LNCaP clone FGC (cell line): Measurements from ENCODE around the gene ATP6AP1.

Source experiments
- DNase-seq: peaks from one replicate; pipeline ENCODE4 v3.0.0-alpha.2; 2011; ENCODE audit warnings: low read depth
- H3K4me3 ChIP-seq: 2 replicates; pipeline ENCODE4 v1.5.1; 2011; ENCODE audit warnings: mild to moderate bottlenecking, low read depth, low read length, control low read depth
- TF ChIP-seq, protein P1 (sequence below): IDR thresholded peaks from 2 replicates; pipeline ENCODE4 v1.5.1; 2012; ENCODE audit warnings: mild to moderate bottlenecking; ENCODE audit not compliant: control insufficient read depth, insufficient read depth; ENCODE audit errors: extremely low read depth

The ATP6AP1 gene

GRCh38 chrX:154411981-154412340, 16.5 kb upstream of the ATP6AP1 start:
- TF ChIP-seq, protein P1, sequence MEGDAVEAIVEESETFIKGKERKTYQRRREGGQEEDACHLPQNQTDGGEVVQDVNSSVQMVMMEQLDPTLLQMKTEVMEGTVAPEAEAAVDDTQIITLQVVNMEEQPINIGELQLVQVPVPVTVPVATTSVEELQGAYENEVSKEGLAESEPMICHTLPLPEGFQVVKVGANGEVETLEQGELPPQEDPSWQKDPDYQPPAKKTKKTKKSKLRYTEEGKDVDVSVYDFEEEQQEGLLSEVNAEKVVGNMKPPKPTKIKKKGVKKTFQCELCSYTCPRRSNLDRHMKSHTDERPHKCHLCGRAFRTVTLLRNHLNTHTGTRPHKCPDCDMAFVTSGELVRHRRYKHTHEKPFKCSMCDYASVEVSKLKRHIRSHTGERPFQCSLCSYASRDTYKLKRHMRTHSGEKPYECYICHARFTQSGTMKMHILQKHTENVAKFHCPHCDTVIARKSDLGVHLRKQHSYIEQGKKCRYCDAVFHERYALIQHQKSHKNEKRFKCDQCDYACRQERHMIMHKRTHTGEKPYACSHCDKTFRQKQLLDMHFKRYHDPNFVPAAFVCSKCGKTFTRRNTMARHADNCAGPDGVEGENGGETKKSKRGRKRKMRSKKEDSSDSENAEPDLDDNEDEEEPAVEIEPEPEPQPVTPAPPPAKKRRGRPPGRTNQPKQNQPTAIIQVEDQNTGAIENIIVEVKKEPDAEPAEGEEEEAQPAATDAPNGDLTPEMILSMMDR = no peak
- peak overlapping the region; percentile 74 for H3K4me3 ChIP-seq
- DNase-seq = no peak

- TF ChIP-seq, protein P1 = no peak
- peak overlapping the region; percentile 74 for H3K4me3 ChIP-seq
- DNase-seq = no peak
These were observed 16.0 kb upstream of the ATP6AP1 start for GRCh38 chrX:154412468-154412867.

DNA sequence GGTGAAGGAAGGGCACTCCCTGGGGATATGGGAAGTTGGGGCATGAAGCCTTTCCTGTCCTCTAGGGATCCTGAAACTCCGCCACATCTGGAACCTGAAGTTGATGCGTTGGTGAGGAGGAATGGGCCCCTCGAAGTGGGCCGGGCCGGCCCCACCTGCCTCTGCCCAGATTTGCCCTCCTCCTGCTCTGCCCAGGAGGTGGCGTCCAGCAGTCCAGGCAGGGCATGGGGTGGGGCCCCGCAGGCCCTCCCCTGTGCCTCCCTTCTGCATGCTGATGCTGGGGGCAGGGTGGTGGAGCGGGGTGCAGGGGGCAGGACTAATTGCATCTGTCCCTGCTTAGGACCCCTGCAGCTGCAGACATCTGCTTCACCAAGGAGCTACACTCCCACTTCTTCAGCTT, 15.3 kb upstream of the ATP6AP1 start:
- H3K4me3 ChIP-seq = no peak overlapping the region

DNA sequence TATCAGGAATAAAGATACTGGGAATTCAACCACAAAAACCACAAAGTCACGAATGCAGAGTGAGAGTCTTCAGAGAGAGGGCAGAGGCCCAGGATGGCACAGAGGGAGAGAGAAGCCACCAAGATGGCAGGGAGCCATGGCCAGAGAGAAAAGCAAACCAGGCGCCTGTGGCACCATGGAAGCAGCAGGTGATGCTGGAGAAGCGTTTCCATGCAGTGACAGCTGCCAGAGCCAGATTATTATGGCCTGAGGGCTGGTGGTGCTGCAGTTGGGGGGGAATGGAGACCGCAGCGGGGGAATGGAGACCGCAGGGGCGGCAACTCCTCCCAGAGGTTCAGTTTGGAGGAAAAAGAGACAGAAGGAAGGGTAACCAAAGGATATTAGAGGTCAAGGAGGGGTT, 11.3 kb upstream of the ATP6AP1 start:
- TF ChIP-seq, protein P1 = no peak
- H3K4me3 ChIP-seq = no peak overlapping the region
- DNase-seq = no peak

More for the DNA sequence above, 15.3 kb upstream of the ATP6AP1 start:
- TF ChIP-seq, protein P1 = no peak
- DNase-seq = no peak

- no peak for DNase-seq
- TF ChIP-seq, protein P1 = no peak
- H3K4me3 ChIP-seq = no peak overlapping the region
These were observed 9.3 kb upstream of the ATP6AP1 start for GRCh38 chrX:154419189-154419588.

GRCh38 chrX:154419688-154420401, 8.6 kb upstream of the ATP6AP1 start:
- DNase-seq = no peak
- TF ChIP-seq, protein P1 = no peak

GRCh38 chrX:154420402-154420756, 8.1 kb upstream of the ATP6AP1 start:
- H3K4me3 ChIP-seq = no peak overlapping the region
- no peak for DNase-seq
- TF ChIP-seq, protein P1 = no peak

More at GRCh38 chrX:154419688-154420401, 8.6 kb upstream of the ATP6AP1 start:
- no peak overlapping the region for H3K4me3 ChIP-seq
